Fibroblast of skin of abdomen (primary cell): ENCODE results near the gene GOLGA6A.
"Not testable (repeated sequence)": the region's sequence is repeated elsewhere in the genome, so short reads cannot be mapped to it uniquely, and the experiment has no call there.

Source experiments
- DNase-seq: peaks from one replicate; pipeline ENCODE4 v3.0.0-alpha.2; 2013

GOLGA6A gene

GRCh38 chr15:74099963-74100733, 17.8 kb upstream of the GOLGA6A start:
- peak; percentile 95 for DNase-seq

GRCh38 chr15:74096753-74097474, 14.6 kb upstream of the GOLGA6A start:
- not testable (repeated sequence) for DNase-seq

- DNase-seq = not testable (repeated sequence)
These were observed 13.3 kb upstream of the GOLGA6A start for GRCh38 chr15:74095610-74096009.

GRCh38 chr15:74094567-74094966, 12.2 kb upstream of the GOLGA6A start:
- not testable (repeated sequence) for DNase-seq

GRCh38 chr15:74075781-74076180, 6.6 kb downstream of the GOLGA6A start:
- DNase-seq = not testable (repeated sequence)

- not testable (repeated sequence) for DNase-seq
These were observed 9.6 kb downstream of the GOLGA6A start for GRCh38 chr15:74072614-74073337.

- DNase-seq = not testable (repeated sequence)
These were observed 10.2 kb downstream of the GOLGA6A start for GRCh38 chr15:74072132-74072531.

- not testable (repeated sequence) for DNase-seq
These were observed 10.7 kb downstream of the GOLGA6A start for GRCh38 chr15:74071645-74072044.

GRCh38 chr15:74065684-74066411, 16.5 kb downstream of the GOLGA6A start:
- not testable (repeated sequence) for DNase-seq

GRCh38 chr15:74064822-74065221, 17.5 kb downstream of the GOLGA6A start:
- not testable (repeated sequence) for DNase-seq

- not testable (repeated sequence) for DNase-seq
These were observed 18.2 kb downstream of the GOLGA6A start for GRCh38 chr15:74064183-74064582.

GRCh38 chr15:74063425-74064146, 18.8 kb downstream of the GOLGA6A start:
- not testable (repeated sequence) for DNase-seq

- DNase-seq = no peak
These were observed 19.7 kb downstream of the GOLGA6A start for GRCh38 chr15:74062671-74063070.

GRCh38 chr15:74062236-74062635, 20.1 kb downstream of the GOLGA6A start:
- DNase-seq = no peak

GRCh38 chr15:74060251-74060650, 22.1 kb downstream of the GOLGA6A start:
- no peak for DNase-seq

GRCh38 chr15:74059050-74059833, 23.1 kb downstream of the GOLGA6A start:
- DNase-seq = not testable (repeated sequence)

- DNase-seq = not testable (repeated sequence)
These were observed 26.0 kb downstream of the GOLGA6A start for GRCh38 chr15:74056330-74056729.

- no peak for DNase-seq
These were observed 26.5 kb downstream of the GOLGA6A start for GRCh38 chr15:74055804-74056203.

- DNase-seq = peak; percentile 89
These were observed 28.3 kb downstream of the GOLGA6A start for GRCh38 chr15:74053941-74054529.

GRCh38 chr15:74053517-74053916, 28.8 kb downstream of the GOLGA6A start:
- DNase-seq = no peak
